Activated CD4-positive, alpha-beta T cell treated with anti-CD3 and anti-CD28 coated beads, Interleukin-2, amount 10 ng/mL, durations not matched to agents 24 days and 14 days (primary cell): ENCODE data around the gene PERM1. TPM values are rescaled to one million over a fixed set of nuclear protein-coding genes. Genes with fewer than 3 reads are reported as not detected.
A peak's percentile ranks its signal among the peaks of the same experiment; 100 is the strongest.

Source experiments
- DNase-seq: peaks from one replicate; pipeline ENCODE4 v3.0.0; 2022
- H3K27ac Mint-ChIP-seq: one replicate; pipeline ENCODE4 v1.8.0; 2022; ENCODE audit warnings: mild to moderate bottlenecking, mixed read lengths
- H3K27me3 Mint-ChIP-seq: one replicate; pipeline ENCODE4 v1.8.0; 2022; ENCODE audit warnings: mixed read lengths
- H3K36me3 Mint-ChIP-seq: one replicate; pipeline ENCODE4 v1.8.0; 2022; ENCODE audit warnings: low read depth, mild to moderate bottlenecking, mixed read lengths
- H3K4me1 Mint-ChIP-seq: one replicate; pipeline ENCODE4 v1.8.0; 2021; ENCODE audit warnings: mixed read lengths
- H3K4me3 Mint-ChIP-seq: one replicate; pipeline ENCODE4 v1.8.0; 2022; ENCODE audit warnings: mild to moderate bottlenecking, moderate library complexity, mixed read lengths
- H3K9me3 Mint-ChIP-seq: one replicate; pipeline ENCODE4 v1.8.0; 2021; ENCODE audit warnings: mixed read lengths
- intact Hi-C: fragments of 100-400 bp; cut with micrococcal nuclease; formaldehyde crosslinking; loops from one replicate; pipeline ENCODE4 v1.15.1; 2023
- total RNA-seq: library from RNA; stranded (reverse); gene quantifications from 2 replicates; pipeline ENCODE4 v1.2.3, GENCODE V29; 2022

The PERM1 gene
- total RNA-seq, 1 donor from 2014 or later = not detected

DNA sequence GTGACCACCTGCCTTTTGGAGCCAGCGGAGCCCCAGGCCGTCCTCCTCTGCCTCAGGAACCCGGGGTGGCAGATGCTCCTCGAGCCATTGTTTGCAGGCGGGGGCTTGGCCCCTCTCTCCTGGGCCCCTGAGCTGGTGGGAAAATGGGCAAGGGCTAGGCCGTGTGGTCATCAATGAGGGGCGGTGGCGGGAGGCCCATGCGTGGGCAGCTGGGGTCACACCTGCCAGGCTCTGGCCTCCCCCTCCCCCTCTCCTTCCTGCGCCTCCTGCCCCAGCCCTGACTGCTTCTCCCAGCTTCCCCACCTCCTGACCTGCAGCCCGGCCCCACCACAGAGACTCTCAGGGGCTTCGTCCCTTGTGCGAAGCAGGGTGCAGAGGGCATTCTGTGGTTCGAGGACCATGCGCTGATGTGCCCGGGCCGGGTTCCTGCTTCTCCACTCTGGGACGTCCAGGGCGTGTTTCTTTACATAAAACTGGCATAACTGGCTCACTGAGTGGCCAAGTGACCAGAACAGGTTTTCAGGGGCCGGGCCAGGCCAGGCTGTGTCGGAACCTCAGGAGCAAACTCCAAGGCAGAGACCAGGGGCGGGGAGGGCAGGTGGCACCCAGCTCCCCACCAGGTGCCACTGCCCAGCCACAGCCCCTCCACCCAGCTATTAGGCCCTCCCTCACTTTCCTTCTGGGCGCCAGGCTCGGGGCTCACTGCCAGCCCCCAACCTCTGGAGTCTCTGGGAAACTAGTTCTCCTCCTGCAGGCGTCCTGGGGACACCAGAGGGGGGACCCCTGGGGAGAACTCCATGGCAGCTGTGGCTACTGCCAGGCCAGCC, 48.9 kb downstream of the PERM1 start:
- Mint-ChIP-seq H3K36me3 (no peaks in the 10 kb centered on the region), H3K27ac (no peak overlapping the region), H3K27me3 (peaks cover 29% of the 10 kb centered on the region), H3K4me3 (no peak overlapping the region), H3K4me1 (peaks cover 3% of the 10 kb centered on the region), H3K9me3 (no peaks in the 10 kb centered on the region)
- DNase-seq = no peak
- intact Hi-C loops = no loop called here

GRCh38 chr1:932173-932510, 49.8 kb downstream of the PERM1 start:
- Mint-ChIP-seq H3K27ac (no peak overlapping the region), H3K36me3 (no peaks in the 10 kb centered on the region), H3K9me3 (no peaks in the 10 kb centered on the region), H3K27me3 (peaks cover 31% of the 10 kb centered on the region), H3K4me3 (no peak overlapping the region), H3K4me1 (peaks cover 3% of the 10 kb centered on the region)
- no peak for DNase-seq
- intact Hi-C loops = no loop called here

- no peak overlapping the region for H3K4me3 Mint-ChIP-seq
- peaks cover 32% of the 10 kb centered on the region for H3K27me3 Mint-ChIP-seq
- H3K27ac Mint-ChIP-seq = peak overlapping the region; percentile 51
- peaks cover 3% of the 10 kb centered on the region for H3K4me1 Mint-ChIP-seq
- no peak for DNase-seq
- intact Hi-C loops = no loop called here
- no peaks in the 10 kb centered on the region for H3K9me3 Mint-ChIP-seq
- H3K36me3 Mint-ChIP-seq = no peaks in the 10 kb centered on the region
Observed at GRCh38 chr1:931380-932172, 50.3 kb downstream of the PERM1 start.

DNA sequence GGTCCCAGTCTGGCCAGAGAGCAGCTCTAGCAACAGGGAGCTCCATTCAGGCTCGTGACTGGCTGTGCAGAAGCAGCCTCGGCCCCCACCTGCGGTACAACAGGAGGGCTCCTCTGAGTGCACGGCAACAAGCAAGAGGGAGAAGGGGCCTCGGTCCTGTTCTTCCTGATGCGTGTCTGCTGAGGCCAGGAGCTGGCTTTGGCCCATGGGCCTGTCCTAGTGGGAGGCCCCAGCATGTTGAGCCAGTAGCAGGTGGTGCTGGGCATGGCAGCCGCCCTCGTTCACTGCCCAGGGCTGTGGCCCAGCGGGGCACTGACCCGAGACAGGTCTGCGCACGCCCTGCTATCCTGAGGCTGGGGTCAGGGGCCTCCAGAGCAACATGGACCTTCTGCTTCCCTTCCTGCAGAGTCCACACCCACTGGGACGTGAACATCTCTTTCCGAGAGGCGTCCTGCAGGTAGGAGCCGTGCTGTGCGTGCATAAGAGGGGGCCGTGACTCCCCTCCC, 51.2 kb downstream of the PERM1 start:
- peaks cover 3% of the 10 kb centered on the region for H3K4me1 Mint-ChIP-seq
- no peak for DNase-seq
- no peak overlapping the region for H3K4me3 Mint-ChIP-seq
- H3K9me3 Mint-ChIP-seq = no peaks in the 10 kb centered on the region
- intact Hi-C loops = no loop called here
- H3K27ac Mint-ChIP-seq = no peak overlapping the region
- peaks cover 39% of the 10 kb centered on the region for H3K27me3 Mint-ChIP-seq
- H3K36me3 Mint-ChIP-seq = no peaks in the 10 kb centered on the region

DNA sequence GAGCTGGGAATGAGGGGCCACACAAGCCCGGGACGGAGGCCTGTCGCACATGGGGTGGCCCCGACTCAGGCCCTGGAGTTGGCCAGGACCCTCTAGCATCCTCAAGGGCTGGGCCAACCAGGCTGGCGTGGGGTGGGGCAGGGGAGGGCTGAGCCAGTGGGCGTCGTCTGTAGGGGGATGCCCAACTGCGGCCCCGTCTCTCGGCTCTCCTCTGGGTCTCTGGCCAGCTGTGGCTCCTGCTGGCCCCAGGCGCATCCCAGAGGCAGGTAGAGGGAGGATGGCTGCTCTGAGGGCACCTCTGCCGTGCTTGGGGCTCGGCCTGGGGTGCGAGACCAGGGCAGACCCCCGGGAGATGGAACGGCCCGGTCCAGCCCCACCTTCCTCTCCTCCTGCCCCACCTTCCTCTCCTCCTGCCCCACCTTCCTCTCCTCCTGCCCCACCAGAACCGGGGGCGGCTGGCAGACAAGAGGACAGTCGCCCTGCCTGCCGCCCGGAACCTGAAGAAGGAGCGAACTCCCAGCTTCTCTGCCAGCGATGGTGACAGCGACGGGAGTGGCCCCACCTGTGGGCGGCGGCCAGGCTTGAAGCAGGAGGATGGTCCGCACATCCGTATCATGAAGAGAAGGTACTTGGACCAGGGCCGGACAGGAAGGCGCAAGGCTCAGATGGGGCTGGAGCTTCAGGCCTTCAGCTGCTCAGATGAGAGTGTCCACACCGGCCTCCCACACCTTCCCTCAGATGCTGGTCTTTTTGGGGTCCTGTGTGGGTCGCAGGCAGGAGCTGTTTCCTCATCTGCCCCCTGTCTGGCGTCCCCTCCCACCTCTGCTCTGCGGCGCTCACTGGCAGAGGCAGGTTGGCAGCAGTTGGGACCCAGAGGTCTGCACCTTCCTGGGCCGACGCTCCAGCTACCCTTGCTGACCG, 51.9 kb downstream of the PERM1 start:
- Mint-ChIP-seq H3K4me1 (peaks cover 2% of the 10 kb centered on the region), H3K27me3 (peaks cover 33% of the 10 kb centered on the region), H3K9me3 (no peaks in the 10 kb centered on the region), H3K4me3 (no peak overlapping the region), H3K36me3 (no peaks in the 10 kb centered on the region), H3K27ac (no peak overlapping the region)
- DNase-seq = no peak
- intact Hi-C loops = no loop called here

DNA sequence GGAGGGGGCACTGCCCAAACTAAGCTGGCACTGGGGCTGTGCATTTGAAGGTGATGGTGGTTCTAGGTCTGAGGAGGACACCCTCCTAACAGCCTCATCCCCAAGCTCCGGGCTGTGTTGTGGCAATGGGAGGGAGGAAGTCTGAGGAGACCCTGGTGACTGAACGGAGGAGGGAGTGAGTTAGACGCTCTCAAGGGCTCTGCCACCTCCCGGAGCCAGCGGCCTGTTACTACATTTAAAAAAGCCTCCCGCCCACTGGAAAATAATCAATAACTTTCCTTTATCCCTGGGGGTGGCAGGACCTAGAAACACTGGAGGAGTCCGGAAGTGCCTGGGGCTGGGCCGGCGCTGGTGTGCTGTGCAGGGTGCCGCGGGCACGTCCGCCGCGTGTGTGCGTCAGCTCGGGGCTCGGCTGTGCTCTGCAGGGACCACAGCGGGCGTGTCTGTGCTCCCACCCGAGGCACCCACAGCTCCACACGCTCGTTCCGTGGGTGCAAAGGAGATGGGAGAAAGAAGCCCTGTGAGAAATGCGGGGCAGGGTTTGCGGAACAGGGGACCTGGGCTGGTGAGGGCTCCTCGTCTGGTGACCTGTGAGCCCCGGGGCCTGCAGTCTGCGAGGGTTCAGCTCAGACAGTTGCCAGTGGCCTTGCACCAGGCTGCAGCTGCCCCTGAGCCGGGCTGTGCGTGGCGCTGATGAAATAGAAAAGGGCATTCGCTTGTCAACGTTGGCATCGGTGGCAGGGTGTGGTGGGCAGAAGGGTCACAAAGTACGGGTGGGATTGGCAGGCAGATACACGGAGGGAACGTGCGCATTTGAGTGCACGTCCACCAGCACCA, 52.9 kb downstream of the PERM1 start:
- no peak overlapping the region for H3K27ac Mint-ChIP-seq
- no peak overlapping the region for H3K4me3 Mint-ChIP-seq
- no peak for DNase-seq
- H3K27me3 Mint-ChIP-seq = peaks cover 31% of the 10 kb centered on the region
- intact Hi-C loops = no loop called here
- H3K36me3 Mint-ChIP-seq = no peaks in the 10 kb centered on the region
- H3K9me3 Mint-ChIP-seq = no peaks in the 10 kb centered on the region
- no peaks in the 10 kb centered on the region for H3K4me1 Mint-ChIP-seq

DNA sequence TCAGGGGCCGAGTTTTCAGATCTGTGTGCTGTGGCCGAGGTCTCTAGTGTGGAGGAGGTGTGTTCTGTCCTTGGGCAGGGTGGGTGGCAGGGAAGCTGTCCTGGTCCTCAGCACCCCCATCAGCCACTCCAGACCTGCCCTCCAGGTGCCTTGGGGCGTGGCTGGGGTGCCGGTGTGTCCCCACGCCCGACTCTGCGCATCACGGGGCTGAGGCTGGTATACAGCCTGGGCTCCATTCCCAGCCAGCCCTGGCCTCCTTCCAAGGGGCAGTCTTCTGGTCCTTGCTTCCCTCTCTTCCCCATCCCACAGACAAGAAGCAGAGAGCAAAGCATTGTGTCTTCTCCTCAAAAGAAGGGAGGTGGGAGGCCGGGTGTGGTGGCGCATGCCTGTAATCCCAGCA, 54.1 kb downstream of the PERM1 start:
- H3K4me1 Mint-ChIP-seq = peaks cover 4% of the 10 kb centered on the region
- H3K9me3 Mint-ChIP-seq = no peaks in the 10 kb centered on the region
- no peak for DNase-seq
- intact Hi-C loops = no loop called here
- no peak overlapping the region for H3K27ac Mint-ChIP-seq
- no peak overlapping the region for H3K4me3 Mint-ChIP-seq
- no peaks in the 10 kb centered on the region for H3K36me3 Mint-ChIP-seq
- peaks cover 32% of the 10 kb centered on the region for H3K27me3 Mint-ChIP-seq

- Mint-ChIP-seq H3K4me1 (peaks cover 4% of the 10 kb centered on the region), H3K27ac (no peak overlapping the region), H3K4me3 (no peak overlapping the region), H3K27me3 (peaks cover 37% of the 10 kb centered on the region), H3K36me3 (no peaks in the 10 kb centered on the region), H3K9me3 (no peaks in the 10 kb centered on the region)
- intact Hi-C loops = no loop called here
- no peak for DNase-seq
Observed at GRCh38 chr1:927234-927633, 54.7 kb downstream of the PERM1 start.

DNA sequence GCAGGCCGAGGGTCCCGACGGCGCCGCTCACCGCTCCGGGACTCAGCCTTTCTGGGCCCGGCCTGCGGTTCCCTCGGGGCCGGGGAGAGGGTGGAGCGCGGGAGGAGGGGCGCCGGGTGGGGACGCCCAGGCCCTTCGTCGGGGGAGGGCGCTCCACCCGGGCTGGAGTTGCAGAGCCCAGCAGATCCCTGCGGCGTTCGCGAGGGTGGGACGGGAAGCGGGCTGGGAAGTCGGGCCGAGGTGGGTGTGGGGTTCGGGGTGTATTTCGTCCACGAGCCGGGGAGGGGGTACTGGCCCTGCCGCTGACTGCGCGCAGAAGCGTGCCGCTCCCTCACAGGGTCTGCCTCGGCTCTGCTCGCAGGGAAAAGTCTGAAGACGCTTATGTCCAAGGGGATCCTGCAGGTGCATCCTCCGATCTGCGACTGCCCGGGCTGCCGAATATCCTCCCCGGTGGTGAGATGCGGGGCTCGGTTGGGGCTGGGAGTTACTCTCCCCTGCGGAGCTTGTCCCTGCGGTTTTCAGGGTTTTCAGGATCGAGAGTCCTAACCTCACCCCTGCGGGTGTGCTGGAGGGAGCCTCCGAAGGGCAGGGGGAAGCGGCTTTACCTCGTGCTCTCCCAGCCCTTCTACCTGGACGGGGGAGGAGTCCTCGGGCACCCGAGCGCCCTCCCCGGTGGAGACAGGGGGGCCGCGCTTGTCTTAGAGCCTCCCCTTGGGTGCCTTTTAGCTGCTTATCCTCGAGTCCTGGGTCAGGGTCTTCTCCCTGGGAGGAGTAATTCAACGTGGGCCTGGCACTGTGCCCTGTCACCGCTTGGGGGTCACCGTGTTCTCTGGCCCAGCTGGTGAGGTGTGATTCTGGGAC, 56.1 kb downstream of the PERM1 start:
- no peak for DNase-seq
- H3K27me3 Mint-ChIP-seq = peaks cover 41% of the 10 kb centered on the region
- H3K9me3 Mint-ChIP-seq = no peaks in the 10 kb centered on the region
- intact Hi-C loops = no loop called here
- H3K36me3 Mint-ChIP-seq = no peaks in the 10 kb centered on the region
- no peak overlapping the region for H3K27ac Mint-ChIP-seq
- H3K4me3 Mint-ChIP-seq = no peak overlapping the region
- H3K4me1 Mint-ChIP-seq = peaks cover 7% of the 10 kb centered on the region

Other genes starting within 250 kb of the PERM1 start
- not detected in 2 replicates for gene SAMD11, start 58.2 kb downstream of the PERM1 start, total RNA-seq
- 190 and 192 TPM in 2 replicates for gene NOC2L, start 22.8 kb downstream of the PERM1 start, total RNA-seq
- gene KLHL17, start 21.5 kb downstream of the PERM1 start, total RNA-seq = 46.4 and 48.1 TPM in 2 replicates
- gene PLEKHN1, start 15.6 kb downstream of the PERM1 start, total RNA-seq = 1.8 and 2.8 TPM in 2 replicates
- 2.8 and 5.0 TPM in 2 replicates for gene HES4, start 18.0 kb upstream of the PERM1 start, total RNA-seq
- gene ISG15, start 31.4 kb upstream of the PERM1 start, total RNA-seq = 43.3 and 45.5 TPM in 2 replicates
- gene AGRN, start 38.0 kb upstream of the PERM1 start, total RNA-seq = 29.6 and 35.8 TPM in 2 replicates
- not detected in 2 replicates for gene RNF223, start 92.2 kb upstream of the PERM1 start, total RNA-seq
- gene C1orf159, start 134.0 kb upstream of the PERM1 start, total RNA-seq = 24.5 and 28.0 TPM in 2 replicates
- not detected in 2 replicates for gene TTLL10, start 191.8 kb upstream of the PERM1 start, total RNA-seq
- gene TNFRSF18, start 224.5 kb upstream of the PERM1 start, total RNA-seq = 250 and 254 TPM in 2 replicates
- gene TNFRSF4, start 232.1 kb upstream of the PERM1 start, total RNA-seq = 692 and 702 TPM in 2 replicates
- 175 and 194 TPM in 2 replicates for gene SDF4, start 249.9 kb upstream of the PERM1 start, total RNA-seq